Transverse colon (tissue), 3 donors: ENCODE data around the gene BICDL1.

Experiments used
- EP300 ChIP-seq: sonication (generic); formaldehyde crosslinking; IDR thresholded peaks from one replicate; pipeline ENCODE4 v1.6.1; 2017; ENCODE audit warnings: antibody characterized with exemption, low read depth
- POLR2A ChIP-seq: fragments of 450-650 bp; IDR thresholded peaks from one replicate; pipeline ENCODE4 v1.6.1; 2016; ENCODE audit warnings: antibody characterized with exemption, mild to moderate bottlenecking, moderate library complexity
- POLR2AphosphoS5 ChIP-seq, 3 donors: sonication (generic); formaldehyde crosslinking; IDR thresholded peaks; one replicate each; pipeline ENCODE4 v1.6.1; 2016; ENCODE audit warnings: antibody characterized with exemption in 3 of 3

DNA sequence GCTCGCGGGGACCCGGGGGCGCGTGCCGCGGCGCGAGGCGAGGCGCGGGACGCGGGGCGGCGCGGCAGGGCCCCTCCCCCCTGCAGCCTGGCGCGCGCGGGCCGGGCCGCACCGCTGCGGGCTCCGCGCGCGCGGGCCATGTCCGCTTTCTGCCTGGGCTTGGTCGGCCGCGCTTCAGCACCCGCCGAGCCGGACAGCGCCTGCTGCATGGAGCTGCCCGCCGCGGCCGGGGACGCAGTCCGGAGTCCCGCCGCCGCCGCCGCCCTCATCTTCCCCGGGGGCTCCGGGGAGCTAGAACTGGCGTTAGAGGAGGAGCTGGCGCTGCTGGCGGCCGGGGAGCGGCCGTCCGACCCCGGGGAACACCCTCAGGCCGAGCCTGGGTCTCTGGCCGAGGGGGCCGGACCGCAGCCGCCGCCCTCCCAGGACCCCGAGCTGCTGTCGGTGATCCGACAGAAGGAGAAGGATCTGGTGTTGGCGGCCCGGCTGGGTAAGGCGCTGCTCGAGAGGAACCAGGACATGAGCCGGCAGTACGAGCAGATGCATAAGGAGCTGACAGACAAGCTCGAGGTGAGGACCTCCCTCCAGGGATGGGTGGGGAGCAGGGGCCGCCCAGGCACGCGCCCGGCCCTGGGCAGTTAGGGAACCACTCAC lies 820 bp downstream of the BICDL1 start:
- TF ChIP-seq POLR2A (no peak), POLR2AphosphoS5 (IDR thresholded peaks at IDR 0.05) (no peak), EP300 (no peak)
